DOHH2 (cell line): ENCODE data around the gene GRM4.

Experiments used
- H3F3A ChIP-seq: fragments of 200-600 bp; sonication (generic), shearing (Covaris generic); 2 replicates; pipeline ENCODE4 v1.6.0; 2016; ENCODE audit warnings: antibody characterized with exemption, mild to moderate bottlenecking; ENCODE audit not compliant: control insufficient read depth, insufficient read depth
- H3K27ac ChIP-seq: fragments of 200-600 bp; sonication (generic); 2 replicates; pipeline ENCODE4 v1.5.1; 2014; ENCODE audit warnings: low read depth, mild to moderate bottlenecking, low read length, moderate library complexity
- H3K27me3 ChIP-seq: fragments of 200-600 bp; sonication (generic); 2 replicates; pipeline ENCODE4 v1.6.1; 2014; ENCODE audit warnings: mild to moderate bottlenecking, low read length, mixed read lengths; ENCODE audit not compliant: control insufficient read depth
- H3K36me3 ChIP-seq: fragments of 200-600 bp; sonication (generic); 2 replicates; pipeline ENCODE4 v1.6.1; 2014; ENCODE audit warnings: mild to moderate bottlenecking, low read length, moderate library complexity, mixed read lengths; ENCODE audit not compliant: control insufficient read depth
- H3K4me1 ChIP-seq: fragments of 200-600 bp; sonication (generic); 2 replicates; pipeline ENCODE4 v1.6.1; 2014; ENCODE audit warnings: mild to moderate bottlenecking, low read length, mixed read lengths; ENCODE audit not compliant: control insufficient read depth
- H3K4me2 ChIP-seq: fragments of 200-600 bp; sonication (generic); 2 replicates; pipeline ENCODE4 v1.6.0; 2014; ENCODE audit warnings: mild to moderate bottlenecking, low read length, moderate library complexity
- H3K4me3 ChIP-seq: fragments of 200-600 bp; sonication (generic); 2 replicates; pipeline ENCODE4 v1.5.1; 2014; ENCODE audit warnings: mild to moderate bottlenecking, low read length, mixed read lengths
- H3K79me2 ChIP-seq: fragments of 200-600 bp; sonication (generic); 2 replicates; pipeline ENCODE4 v1.6.1; 2014; ENCODE audit warnings: mild to moderate bottlenecking, low read length, mixed read lengths; ENCODE audit not compliant: control insufficient read depth
- H3K9me2 ChIP-seq: fragments of 200-600 bp; sonication (generic); replicated peaks from 2 replicates; pipeline ENCODE4 v1.6.1; 2014; ENCODE audit warnings: mild to moderate bottlenecking, low read length, mixed read lengths; ENCODE audit not compliant: control insufficient read depth
- H3K9me3 ChIP-seq: fragments of 200-600 bp; sonication (generic); 2 replicates; pipeline ENCODE4 v1.6.1; 2014; ENCODE audit warnings: antibody characterized with exemption, low read length, mixed read lengths; ENCODE audit not compliant: control insufficient read depth, insufficient read depth
- H4K20me1 ChIP-seq: fragments of 200-600 bp; sonication (generic); 2 replicates; pipeline ENCODE4 v1.6.0; 2014; ENCODE audit warnings: low read depth, mild to moderate bottlenecking, antibody characterized with exemption, low read length, moderate library complexity; ENCODE audit not compliant: control insufficient read depth, insufficient read depth
- EZH2phosphoT487 ChIP-seq: fragments of 200-600 bp; sonication (generic); IDR thresholded peaks from 2 replicates; pipeline ENCODE4 v1.6.1; 2017; ENCODE audit warnings: borderline replicate concordance, mild to moderate bottlenecking, antibody characterized with exemption, low read length, moderate library complexity, mixed read lengths
- TF ChIP-seq, protein P1 (sequence below): fragments of 200-600 bp; sonication (generic); IDR thresholded peaks from one replicate; pipeline ENCODE4 v1.5.1; 2014; ENCODE audit warnings: antibody characterized with exemption, mild to moderate bottlenecking, low read depth, low read length; ENCODE audit not compliant: poor library complexity, severe bottlenecking

GRM4 gene

DNA sequence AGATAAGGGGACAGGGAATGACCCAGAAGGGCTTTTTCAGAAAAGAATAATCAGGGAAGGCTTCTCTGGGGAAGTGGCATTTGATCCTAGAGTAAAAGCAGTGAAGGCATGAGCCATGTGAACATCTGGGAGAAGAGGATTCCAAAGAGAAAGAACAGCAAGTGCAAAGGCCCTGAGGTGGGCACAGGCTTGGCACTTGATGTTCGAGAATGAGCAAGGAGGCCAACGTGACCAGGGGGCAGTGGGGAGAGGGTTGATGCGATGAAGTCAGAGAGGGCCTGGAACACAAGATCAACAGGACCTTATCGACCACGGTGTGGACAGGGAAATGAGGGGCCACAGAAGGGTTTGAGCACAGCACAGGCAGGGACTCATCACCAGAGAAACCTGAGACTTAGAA is 5.8 kb downstream of the GRM4 start:
- Histone ChIP-seq H3F3A (no peaks in the 10 kb centered on the region), H3K4me2 (no peak overlapping the region), H3K9me3 (no peaks in the 10 kb centered on the region), H3K79me2 (no peaks in the 10 kb centered on the region), H3K9me2 (no peaks in the 10 kb centered on the region), H3K4me1 (peaks cover 19% of the 10 kb centered on the region), H3K4me3 (no peak overlapping the region), H3K36me3 (no peaks in the 10 kb centered on the region), H4K20me1 (peaks cover 8% of the 10 kb centered on the region; the same call in 1 of the 2 replicates), H3K27me3 (peaks cover 51% of the 10 kb centered on the region), H3K27ac (no peak overlapping the region)
- TF ChIP-seq EZH2phosphoT487 = no peak
- TF ChIP-seq, protein P1, sequence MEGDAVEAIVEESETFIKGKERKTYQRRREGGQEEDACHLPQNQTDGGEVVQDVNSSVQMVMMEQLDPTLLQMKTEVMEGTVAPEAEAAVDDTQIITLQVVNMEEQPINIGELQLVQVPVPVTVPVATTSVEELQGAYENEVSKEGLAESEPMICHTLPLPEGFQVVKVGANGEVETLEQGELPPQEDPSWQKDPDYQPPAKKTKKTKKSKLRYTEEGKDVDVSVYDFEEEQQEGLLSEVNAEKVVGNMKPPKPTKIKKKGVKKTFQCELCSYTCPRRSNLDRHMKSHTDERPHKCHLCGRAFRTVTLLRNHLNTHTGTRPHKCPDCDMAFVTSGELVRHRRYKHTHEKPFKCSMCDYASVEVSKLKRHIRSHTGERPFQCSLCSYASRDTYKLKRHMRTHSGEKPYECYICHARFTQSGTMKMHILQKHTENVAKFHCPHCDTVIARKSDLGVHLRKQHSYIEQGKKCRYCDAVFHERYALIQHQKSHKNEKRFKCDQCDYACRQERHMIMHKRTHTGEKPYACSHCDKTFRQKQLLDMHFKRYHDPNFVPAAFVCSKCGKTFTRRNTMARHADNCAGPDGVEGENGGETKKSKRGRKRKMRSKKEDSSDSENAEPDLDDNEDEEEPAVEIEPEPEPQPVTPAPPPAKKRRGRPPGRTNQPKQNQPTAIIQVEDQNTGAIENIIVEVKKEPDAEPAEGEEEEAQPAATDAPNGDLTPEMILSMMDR = no peak

DNA sequence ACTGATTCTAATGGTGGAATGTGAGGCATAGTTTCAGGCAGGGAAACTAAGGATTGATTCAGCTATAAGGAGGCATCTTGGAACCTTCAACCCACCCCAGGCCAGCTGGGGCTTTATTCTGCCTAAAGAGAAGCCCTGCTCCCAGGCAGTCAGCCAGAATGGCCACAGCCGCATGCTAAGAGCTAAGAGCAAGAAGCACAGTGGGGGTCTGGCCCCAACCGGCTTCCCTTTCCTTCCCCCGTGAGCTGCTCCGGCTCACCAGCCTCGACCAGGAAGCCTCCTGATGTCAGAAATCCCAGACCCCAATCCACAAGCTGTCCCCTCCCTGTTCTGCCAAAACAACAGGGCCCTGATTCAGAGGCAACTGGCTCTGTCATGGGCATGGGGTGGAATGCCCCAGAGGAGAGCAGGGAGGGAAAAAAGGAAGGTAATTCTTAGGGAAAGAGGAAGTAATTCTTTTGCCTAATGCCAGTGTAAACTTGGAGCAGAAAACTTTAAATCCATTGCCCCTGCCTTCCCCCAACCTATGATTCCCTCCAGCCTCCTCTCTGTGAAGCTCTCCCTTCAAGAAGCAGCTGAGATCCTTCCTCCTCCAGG is 6.9 kb downstream of the GRM4 start:
- no peak overlapping the region for H3K4me2 ChIP-seq
- H3K27ac ChIP-seq = no peak overlapping the region

DNA sequence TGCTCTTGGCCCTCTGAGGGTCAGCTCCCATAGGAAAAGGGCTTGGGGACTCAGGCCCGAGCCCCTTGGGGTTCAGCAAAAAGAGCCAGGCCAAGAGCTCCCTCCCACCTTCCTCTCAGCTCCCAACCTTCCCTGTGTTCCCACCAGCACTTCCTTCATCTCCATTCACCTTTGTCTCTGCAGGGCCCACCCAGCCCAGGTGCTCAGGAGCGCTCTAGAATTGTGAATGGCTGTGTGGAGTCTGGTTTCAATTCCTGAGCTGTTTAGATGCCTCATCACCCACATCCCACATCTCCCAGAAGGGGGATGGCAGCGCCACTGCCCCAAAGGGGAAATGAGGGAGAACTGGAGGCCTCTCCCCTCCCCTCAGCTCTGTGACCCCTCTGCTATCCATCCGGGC is 7.7 kb downstream of the GRM4 start:
- TF ChIP-seq EZH2phosphoT487 = no peak
- TF ChIP-seq, protein P1 = no peak
- Histone ChIP-seq H3K79me2 (no peaks in the 10 kb centered on the region), H3K4me3 (no peak overlapping the region), H3K4me1 (peaks cover 5% of the 10 kb centered on the region; the same call in 1 of the 2 replicates), H3K36me3 (no peaks in the 10 kb centered on the region), H3F3A (no peaks in the 10 kb centered on the region), H3K4me2 (no peak overlapping the region), H4K20me1 (peaks cover 5% of the 10 kb centered on the region; the same call in 1 of the 2 replicates), H3K9me2 (no peaks in the 10 kb centered on the region), H3K9me3 (no peaks in the 10 kb centered on the region), H3K27me3 (peaks cover 33% of the 10 kb centered on the region), H3K27ac (no peak overlapping the region)

More for the DNA sequence above, 6.9 kb downstream of the GRM4 start:
- Histone ChIP-seq H3K36me3 (no peaks in the 10 kb centered on the region), H3F3A (no peaks in the 10 kb centered on the region), H3K4me3 (no peak overlapping the region), H3K79me2 (no peaks in the 10 kb centered on the region), H4K20me1 (peaks cover 8% of the 10 kb centered on the region; the same call in 1 of the 2 replicates), H3K9me3 (no peaks in the 10 kb centered on the region), H3K27me3 (peaks cover 41% of the 10 kb centered on the region), H3K4me1 (peaks cover 12% of the 10 kb centered on the region), H3K9me2 (no peaks in the 10 kb centered on the region)
- TF ChIP-seq EZH2phosphoT487 = no peak
- TF ChIP-seq, protein P1 = no peak
